MM.1S (cell line): Measurements from ENCODE around the gene CYTH1.

ENCODE experiments used
- DNase-seq: peaks from one replicate; pipeline ENCODE4 v3.0.0-alpha.2; 2015
- H2AFZ ChIP-seq: fragments of 300-600 bp; sonication (generic); 2 replicates; pipeline ENCODE4 v1.6.0; 2016; ENCODE audit warnings: antibody characterized with exemption, low read length
- H3F3A ChIP-seq: fragments of 300-600 bp; sonication (generic); 2 replicates; pipeline ENCODE4 v1.6.1; 2016; ENCODE audit warnings: mild to moderate bottlenecking, antibody characterized with exemption, low read length, moderate library complexity, mixed read lengths; ENCODE audit not compliant: insufficient read depth
- H3K27ac ChIP-seq: fragments of 300-600 bp; sonication (generic); 2 replicates; pipeline ENCODE4 v1.5.1; 2016; ENCODE audit warnings: mild to moderate bottlenecking, low read length
- H3K27me3 ChIP-seq: fragments of 300-600 bp; sonication (generic); replicated peaks from 2 replicates; pipeline ENCODE4 v1.6.0; 2016; ENCODE audit warnings: low read length; ENCODE audit not compliant: insufficient read depth
- H3K36me3 ChIP-seq: fragments of 300-600 bp; sonication (generic); replicated peaks from 2 replicates; pipeline ENCODE4 v1.6.1; 2016; ENCODE audit warnings: mild to moderate bottlenecking, low read length, mixed read lengths; ENCODE audit not compliant: insufficient read depth
- H3K4me1 ChIP-seq: fragments of 300-600 bp; sonication (generic); 2 replicates; pipeline ENCODE4 v1.6.1; 2016; ENCODE audit warnings: low read length, mixed read lengths
- H3K4me2 ChIP-seq: fragments of 300-600 bp; sonication (generic); 2 replicates; pipeline ENCODE4 v1.6.0; 2016; ENCODE audit warnings: low read depth, low read length
- H3K4me3 ChIP-seq: fragments of 300-600 bp; sonication (generic); 2 replicates; pipeline ENCODE4 v1.5.1; 2016; ENCODE audit warnings: low read length, mixed read lengths
- H3K79me2 ChIP-seq: fragments of 300-600 bp; sonication (generic); 2 replicates; pipeline ENCODE4 v1.6.1; 2016; ENCODE audit warnings: mixed run types, low read length, mixed read lengths
- H3K9ac ChIP-seq: fragments of 300-600 bp; sonication (generic); 2 replicates; pipeline ENCODE4 v1.6.1; 2016; ENCODE audit warnings: low read length, mixed read lengths
- H3K9me2 ChIP-seq: fragments of 300-600 bp; sonication (generic); replicated peaks from 2 replicates; pipeline ENCODE4 v1.6.1; 2016; ENCODE audit warnings: mild to moderate bottlenecking, low read length, mixed read lengths; ENCODE audit not compliant: insufficient read depth
- H3K9me3 ChIP-seq: fragments of 300-600 bp; sonication (generic); replicated peaks from 2 replicates; pipeline ENCODE4 v1.6.1; 2016; ENCODE audit warnings: mild to moderate bottlenecking, low read length, mixed read lengths; ENCODE audit not compliant: insufficient read depth
- H4K20me1 ChIP-seq: fragments of 300-600 bp; sonication (generic); 2 replicates; pipeline ENCODE4 v1.6.1; 2016; ENCODE audit warnings: mild to moderate bottlenecking, low read length, moderate library complexity, mixed read lengths; ENCODE audit not compliant: insufficient read depth
- EZH2 ChIP-seq: fragments of 300-600 bp; sonication (generic); optimal IDR thresholded peaks from 2 replicates; pipeline ENCODE3; 2017; ENCODE audit warnings: low read depth, mild to moderate bottlenecking, antibody characterized with exemption, low read length, mixed read lengths
- EZH2phosphoT487 ChIP-seq: fragments of 300-600 bp; sonication (generic); IDR thresholded peaks from 2 replicates; pipeline ENCODE4 v1.6.1; 2018; ENCODE audit warnings: antibody characterized with exemption, low read length
- TF ChIP-seq, protein P1 (sequence below): fragments of 300-600 bp; sonication (generic); IDR thresholded peaks from 2 replicates; pipeline ENCODE4 v1.5.1; 2016; ENCODE audit warnings: antibody characterized with exemption, low read length, mixed read lengths

CYTH1 gene

DNA sequence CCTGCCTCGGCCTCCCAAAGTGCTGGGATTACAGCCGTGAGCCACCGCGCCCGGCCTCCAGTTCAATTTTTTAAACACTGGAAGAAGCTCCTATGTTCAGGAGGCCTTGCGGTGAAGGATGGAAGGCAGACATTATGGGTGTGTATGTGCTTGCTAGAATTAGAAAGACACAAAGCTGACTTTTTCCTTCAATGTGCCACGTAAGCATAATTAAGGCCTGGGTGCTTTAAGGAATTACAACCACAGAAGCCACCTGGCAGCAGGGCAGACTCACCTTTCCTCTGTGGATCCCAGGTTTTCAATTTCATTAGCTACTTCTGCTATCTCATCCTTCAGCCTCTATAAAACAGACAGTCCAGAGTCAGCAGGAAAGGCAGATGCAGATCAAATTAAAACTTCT is 74.2 kb downstream of the CYTH1 start:
- Histone ChIP-seq H3K4me2 (no peak overlapping the region), H3K36me3 (peaks cover 34% of the 10 kb centered on the region), H2AFZ (no peak overlapping the region), H3K4me1 (peaks cover 40% of the 10 kb centered on the region), H3K79me2 (peaks cover 95% of the 10 kb centered on the region), H3K27me3 (no peaks in the 10 kb centered on the region), H3K9me3 (no peaks in the 10 kb centered on the region), H3K4me3 (no peak overlapping the region), H3K9ac (no peak overlapping the region), H3F3A (peaks cover 21% of the 10 kb centered on the region), H3K27ac (no peak overlapping the region), H3K9me2 (no peaks in the 10 kb centered on the region), H4K20me1 (peaks cover 37% of the 10 kb centered on the region)
- TF ChIP-seq, protein P1, sequence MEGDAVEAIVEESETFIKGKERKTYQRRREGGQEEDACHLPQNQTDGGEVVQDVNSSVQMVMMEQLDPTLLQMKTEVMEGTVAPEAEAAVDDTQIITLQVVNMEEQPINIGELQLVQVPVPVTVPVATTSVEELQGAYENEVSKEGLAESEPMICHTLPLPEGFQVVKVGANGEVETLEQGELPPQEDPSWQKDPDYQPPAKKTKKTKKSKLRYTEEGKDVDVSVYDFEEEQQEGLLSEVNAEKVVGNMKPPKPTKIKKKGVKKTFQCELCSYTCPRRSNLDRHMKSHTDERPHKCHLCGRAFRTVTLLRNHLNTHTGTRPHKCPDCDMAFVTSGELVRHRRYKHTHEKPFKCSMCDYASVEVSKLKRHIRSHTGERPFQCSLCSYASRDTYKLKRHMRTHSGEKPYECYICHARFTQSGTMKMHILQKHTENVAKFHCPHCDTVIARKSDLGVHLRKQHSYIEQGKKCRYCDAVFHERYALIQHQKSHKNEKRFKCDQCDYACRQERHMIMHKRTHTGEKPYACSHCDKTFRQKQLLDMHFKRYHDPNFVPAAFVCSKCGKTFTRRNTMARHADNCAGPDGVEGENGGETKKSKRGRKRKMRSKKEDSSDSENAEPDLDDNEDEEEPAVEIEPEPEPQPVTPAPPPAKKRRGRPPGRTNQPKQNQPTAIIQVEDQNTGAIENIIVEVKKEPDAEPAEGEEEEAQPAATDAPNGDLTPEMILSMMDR, result no peak
- TF ChIP-seq EZH2phosphoT487, result no peak
- no peak for TF ChIP-seq EZH2
- DNase-seq, result no peak

DNA sequence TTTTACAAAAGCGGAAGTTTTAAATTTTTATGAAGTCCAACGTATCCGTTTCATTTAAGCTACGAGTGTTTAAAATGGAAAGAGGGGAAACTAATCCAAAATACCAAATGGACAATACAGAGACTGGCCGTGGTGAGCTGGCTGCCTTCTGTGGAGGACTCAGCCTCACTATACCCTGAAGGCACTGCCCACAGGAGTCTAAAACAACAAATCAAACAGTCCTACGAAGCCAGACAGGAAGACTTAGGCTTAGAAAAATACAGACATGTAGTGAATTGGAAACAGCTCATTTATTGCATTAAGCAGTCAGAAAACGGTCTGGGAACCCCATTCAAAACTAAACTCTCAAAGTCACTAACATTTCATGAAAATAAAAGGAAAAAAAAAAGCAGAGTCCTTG is 75.1 kb downstream of the CYTH1 start:
- peaks cover 40% of the 10 kb centered on the region for H3K4me1 ChIP-seq
- no peak overlapping the region for H3K4me2 ChIP-seq
- H3K9me2 ChIP-seq, result no peaks in the 10 kb centered on the region
- H4K20me1 ChIP-seq, result peaks cover 34% of the 10 kb centered on the region
- no peaks in the 10 kb centered on the region for H3K27me3 ChIP-seq
- H3F3A ChIP-seq, result peaks cover 21% of the 10 kb centered on the region
- DNase-seq, result no peak
- H3K9ac ChIP-seq, result no peak overlapping the region
- no peak overlapping the region for H2AFZ ChIP-seq
- H3K79me2 ChIP-seq, result peaks cover 94% of the 10 kb centered on the region
- no peaks in the 10 kb centered on the region for H3K9me3 ChIP-seq
- TF ChIP-seq EZH2phosphoT487 (no peak), EZH2 (no peak)
- TF ChIP-seq, protein P1, result no peak
- H3K36me3 ChIP-seq, result peaks cover 34% of the 10 kb centered on the region
- no peak overlapping the region for H3K4me3 ChIP-seq
- H3K27ac ChIP-seq, result no peak overlapping the region

DNA sequence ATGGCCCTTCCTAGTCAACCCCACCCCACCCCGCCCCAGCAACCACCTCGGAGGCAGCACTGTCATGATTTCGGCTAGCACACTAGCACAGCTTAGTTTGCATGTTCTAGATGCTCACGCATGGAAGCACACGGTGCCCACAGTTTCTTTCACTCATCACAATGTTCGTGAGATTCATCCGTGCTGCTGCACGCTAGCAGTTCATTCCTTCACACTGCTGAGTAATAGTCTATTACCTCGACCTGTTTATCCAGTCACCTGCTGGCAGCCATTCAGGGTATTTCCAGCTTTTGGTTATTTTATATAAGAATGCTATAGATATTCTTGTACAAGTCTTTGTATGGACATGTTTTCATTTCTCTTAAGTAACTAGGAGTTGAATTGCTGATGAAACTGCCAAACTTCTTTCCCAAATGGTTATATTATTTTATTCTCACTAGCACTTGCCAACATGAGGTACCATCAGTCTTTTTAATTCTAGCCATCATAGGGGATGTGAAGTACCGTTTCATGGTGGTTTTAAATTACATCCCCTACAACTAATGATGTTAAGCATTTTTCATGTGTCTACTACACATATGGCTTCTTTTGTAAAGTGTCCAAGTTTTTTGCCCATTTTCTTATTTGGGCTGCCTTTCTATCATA is 75.7 kb downstream of the CYTH1 start:
- Histone ChIP-seq H3K79me2 (peaks cover 94% of the 10 kb centered on the region), H3K9me2 (no peaks in the 10 kb centered on the region), H4K20me1 (peaks cover 31% of the 10 kb centered on the region), H2AFZ (no peak overlapping the region), H3K27ac (no peak overlapping the region), H3K9ac (no peak overlapping the region), H3K4me1 (peaks cover 40% of the 10 kb centered on the region), H3K9me3 (no peaks in the 10 kb centered on the region), H3K27me3 (no peaks in the 10 kb centered on the region), H3K4me2 (no peak overlapping the region), H3F3A (peaks cover 21% of the 10 kb centered on the region), H3K4me3 (no peak overlapping the region), H3K36me3 (peaks cover 38% of the 10 kb centered on the region)
- DNase-seq, result no peak
- TF ChIP-seq, protein P1, result no peak
- TF ChIP-seq EZH2 (no peak), EZH2phosphoT487 (no peak)
